NK-92 treated with Interleukin-12 subunit alpha and Interleukin-12 subunit beta, amount 100 ng/mL, for 24 hours (cell line): ENCODE results near the gene ERFE.

Experiments used
- DNase-seq: peaks from one replicate; lab custom pipeline; 2025; lab: John Stamatoyannopoulos, UW

ERFE gene

GRCh38 chr2:238126775-238127164 lies 32.0 kb upstream of the ERFE start:
- no peak for DNase-seq

- no peak for DNase-seq
Observed at GRCh38 chr2:238127165-238128060, 31.4 kb upstream of the ERFE start.

GRCh38 chr2:238128061-238128440 lies 30.7 kb upstream of the ERFE start:
- DNase-seq: no peak

- DNase-seq: no peak
Observed at GRCh38 chr2:238128534-238129001, 30.2 kb upstream of the ERFE start.

GRCh38 chr2:238129166-238130010 lies 29.4 kb upstream of the ERFE start:
- DNase-seq: no peak

GRCh38 chr2:238130111-238130695 lies 28.6 kb upstream of the ERFE start:
- DNase-seq: no peak

- no peak for DNase-seq
Observed at GRCh38 chr2:238130696-238131628, 27.8 kb upstream of the ERFE start.

GRCh38 chr2:238131761-238132462 lies 26.9 kb upstream of the ERFE start:
- no peak for DNase-seq

GRCh38 chr2:238132463-238133450 lies 26.0 kb upstream of the ERFE start:
- no peak for DNase-seq

GRCh38 chr2:238133499-238134392 lies 25.0 kb upstream of the ERFE start:
- no peak for DNase-seq

- no peak for DNase-seq
Observed at GRCh38 chr2:238134393-238134785, 24.4 kb upstream of the ERFE start.

GRCh38 chr2:238135601-238136150 lies 23.1 kb upstream of the ERFE start:
- DNase-seq: no peak

GRCh38 chr2:238136820-238137537 lies 21.8 kb upstream of the ERFE start:
- no peak for DNase-seq

GRCh38 chr2:238137885-238138284 lies 20.9 kb upstream of the ERFE start:
- DNase-seq: no peak

- no peak for DNase-seq
Observed at GRCh38 chr2:238138331-238139195, 20.2 kb upstream of the ERFE start, which contains the start of gene KLHL30. TSS of gene KLHL30 (plus strand) at chr2:238138668. CDS start at chr2:238140755, 2,087 bp downstream.
